SK-N-SH treated with all-trans-retinoic acid at 6 μM for 48 hours (cell line): ENCODE data around the gene UNC5C.

Experiments
- BACH2 ChIP-seq: fragments of 250-450 bp; sonication (Bioruptor Pico); IDR thresholded peaks from 2 replicates; pipeline ENCODE4 v1.9.0; 2021; ENCODE audit warnings: mild to moderate bottlenecking, borderline replicate concordance
- ISL1 ChIP-seq: fragments of 250-450 bp; sonication (Bioruptor Pico); IDR thresholded peaks from 2 replicates; pipeline ENCODE4 v2.1.2; 2022; ENCODE audit warnings: mild to moderate bottlenecking, moderate library complexity
- PATZ1 ChIP-seq: fragments of 250-450 bp; sonication (Bioruptor Pico); IDR thresholded peaks from 2 replicates; pipeline ENCODE4 v1.8.0; 2020; ENCODE audit warnings: mild to moderate bottlenecking, moderate library complexity, borderline replicate concordance
- RARB ChIP-seq: fragments of 250-450 bp; sonication (Bioruptor Pico); IDR thresholded peaks from 2 replicates; pipeline ENCODE4 v1.8.0; 2021; ENCODE audit warnings: mild to moderate bottlenecking, moderate library complexity
- ZFP3 ChIP-seq: fragments of 250-450 bp; sonication (Bioruptor Pico); IDR thresholded peaks from 2 replicates; pipeline ENCODE4 v1.5.0; 2020; ENCODE audit warnings: mild to moderate bottlenecking, moderate library complexity
- ZFP30 ChIP-seq: fragments of 450-650 bp; formaldehyde crosslinking; IDR thresholded peaks from 2 replicates; pipeline ENCODE4 v1.5.0; 2022; ENCODE audit warnings: mild to moderate bottlenecking, moderate library complexity
- ZNF565 ChIP-seq: fragments of 450-650 bp; formaldehyde crosslinking; conservative IDR thresholded peaks from 2 replicates; pipeline ENCODE4 v1.5.0; 2020; ENCODE audit warnings: low read depth, mild to moderate bottlenecking, moderate library complexity

- TF ChIP-seq ZFP30 (no peak), ISL1 (peak; percentile 44), PATZ1 (CRISPR knock-in tag) (no peak), RARB (no peak), BACH2 (CRISPR knock-in tag) (no peak), ZNF565 (no peak), ZFP3 (CRISPR knock-in tag) (no peak)
Observed at GRCh38 chr4:95268819-95269565, 279.8 kb downstream of the UNC5C start.
